ENCODE results near the gene CDH22. TPM values are rescaled to one million over a fixed set of nuclear protein-coding genes. Genes with fewer than 3 reads are reported as not detected.

Gene CDH22
- total and polyA plus RNA-seq, 2 donors: 0.04 to 0.21 TPM

DNA sequence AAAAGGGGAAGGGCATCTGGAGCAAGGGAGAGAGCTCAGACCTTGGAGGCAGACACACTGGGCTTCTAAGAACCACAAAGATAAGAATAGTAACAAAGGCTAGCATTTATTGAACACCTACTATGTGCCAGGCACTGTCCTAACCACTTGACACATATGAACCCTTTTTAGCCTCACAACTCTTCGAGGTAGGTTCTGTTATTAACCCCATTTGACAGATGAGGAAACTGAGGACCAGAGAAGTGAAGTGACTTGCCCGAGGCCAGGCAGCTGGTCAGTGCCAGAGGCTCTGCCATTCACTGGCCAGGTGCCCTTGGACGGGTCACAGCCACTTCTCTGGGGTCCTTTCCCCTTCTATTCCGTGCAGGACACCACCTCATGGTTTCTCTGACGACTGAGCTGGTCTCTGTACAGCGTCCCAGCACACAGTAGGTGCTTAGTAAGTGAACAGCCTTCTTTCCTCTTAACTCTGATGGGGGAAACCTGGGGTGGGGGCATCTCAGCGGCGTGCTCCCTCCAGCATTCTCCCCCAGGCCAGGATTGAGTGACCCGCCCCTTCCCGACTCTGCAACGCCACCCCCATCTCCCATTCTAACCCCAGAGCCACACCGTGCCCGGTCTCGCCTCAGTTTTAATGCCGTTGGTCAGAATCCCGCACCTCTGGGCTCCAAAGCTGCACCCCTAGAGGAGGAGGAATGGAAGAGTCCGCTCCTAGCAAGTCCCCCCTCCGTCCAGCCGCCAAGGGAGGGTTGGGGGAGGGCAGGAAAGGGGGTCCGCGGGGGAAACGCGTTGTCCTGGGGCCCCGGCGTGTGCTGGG, 134.4 kb downstream of the CDH22 start:
- Histone ChIP-seq H3K4me3 (ENCODE audit: low read depth, low read length) (no peak overlapping the region), H3K36me3 (ENCODE audit: insufficient read depth) (no peaks in the 10 kb centered on the region), H3K4me1 (ENCODE audit: insufficient read depth) (no peaks in the 10 kb centered on the region), H3K27ac (ENCODE audit: low read depth) (no peak overlapping the region)
- WGBS: 24% methylated on average over 25 of the region's 25 CpGs
- no peak for DNase-seq (ENCODE audit: extremely low spot score)

DNA sequence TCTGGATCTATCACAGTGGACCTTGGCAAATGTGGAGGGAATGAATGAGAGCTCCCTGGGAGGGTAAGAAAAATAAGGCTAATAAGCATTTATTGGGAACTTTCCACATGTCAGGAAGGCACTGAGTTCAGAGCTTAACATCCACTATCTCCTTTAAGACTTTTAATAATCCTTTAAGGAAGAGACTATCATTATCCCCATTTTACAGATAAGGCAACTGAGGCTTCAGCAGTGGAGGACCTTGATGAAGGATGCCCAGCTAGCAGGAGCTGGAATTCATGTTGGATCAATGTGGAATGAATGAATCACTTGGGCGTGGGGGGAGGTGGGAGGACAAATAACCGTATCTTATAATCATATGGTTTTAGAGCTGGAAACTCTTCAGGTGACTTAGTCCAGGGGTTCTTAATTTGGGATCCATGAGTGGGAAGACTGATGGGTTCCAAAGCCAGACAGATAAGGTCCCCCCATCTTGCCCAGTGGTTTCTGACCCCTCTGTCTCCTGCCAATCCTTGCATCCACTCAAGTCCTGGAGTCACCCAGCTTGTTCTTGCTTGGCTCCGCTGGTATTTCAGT, 135.2 kb downstream of the CDH22 start:
- WGBS: 64% methylated on average over 3 of the region's 3 CpGs
- Histone ChIP-seq H3K27ac (ENCODE audit: low read depth) (no peak overlapping the region), H3K4me1 (ENCODE audit: insufficient read depth) (no peaks in the 10 kb centered on the region), H3K36me3 (ENCODE audit: insufficient read depth) (no peaks in the 10 kb centered on the region), H3K4me3 (ENCODE audit: low read depth, low read length) (no peak overlapping the region)
- DNase-seq (ENCODE audit: extremely low spot score): no peak

DNA sequence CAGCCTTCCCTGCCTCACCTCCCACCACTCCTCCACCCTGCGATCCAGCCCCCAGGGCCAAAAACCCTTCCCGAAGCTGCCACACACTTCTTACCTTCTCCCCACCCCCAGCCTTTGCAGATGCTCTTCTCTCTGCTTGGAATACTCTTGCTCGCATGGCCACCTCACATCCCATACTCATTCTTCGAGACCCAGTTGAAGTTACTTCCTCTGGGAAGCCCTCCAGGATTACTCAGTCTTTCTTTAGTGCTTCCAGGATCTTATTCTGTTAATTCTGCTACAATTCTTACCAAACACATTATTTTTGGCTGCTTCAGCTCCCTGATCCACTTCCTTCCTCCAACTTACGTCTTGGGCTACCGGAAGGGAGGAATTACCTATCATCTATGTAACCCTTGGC, 135.8 kb downstream of the CDH22 start:
- Histone ChIP-seq H3K4me1 (ENCODE audit: insufficient read depth) (no peaks in the 10 kb centered on the region), H3K27ac (ENCODE audit: low read depth) (no peak overlapping the region), H3K4me3 (ENCODE audit: low read depth, low read length) (no peak overlapping the region), H3K36me3 (ENCODE audit: insufficient read depth) (no peaks in the 10 kb centered on the region)
- DNase-seq (ENCODE audit: extremely low spot score): no peak
- 60% methylated on average over 6 of the region's 6 CpGs for WGBS

DNA sequence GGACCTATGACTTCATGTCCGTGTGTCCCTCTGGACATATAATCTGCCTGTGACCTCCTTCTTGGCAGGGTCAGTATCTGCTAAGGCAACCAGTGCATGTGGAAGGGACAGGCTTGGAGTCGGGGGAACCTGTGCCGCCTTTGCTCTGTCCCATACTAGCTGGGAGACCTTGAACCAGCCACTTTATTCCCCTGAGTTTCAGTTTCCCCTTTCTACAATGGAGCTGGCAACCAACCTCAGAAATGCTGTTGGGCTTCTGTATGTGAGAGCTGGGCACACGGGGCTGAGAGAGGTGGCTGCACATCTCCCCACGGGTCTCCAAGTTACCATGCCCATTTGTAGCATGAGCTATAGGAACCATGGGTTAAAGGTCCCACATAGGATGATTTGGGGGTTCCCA, 136.4 kb downstream of the CDH22 start:
- no peaks in the 10 kb centered on the region for H3K36me3 ChIP-seq (ENCODE audit: insufficient read depth)
- WGBS: 68% methylated on average over 5 of the region's 5 CpGs
- no peak for DNase-seq (ENCODE audit: extremely low spot score)
- H3K4me1 ChIP-seq (ENCODE audit: insufficient read depth): no peaks in the 10 kb centered on the region
- no peak overlapping the region for H3K27ac ChIP-seq (ENCODE audit: low read depth)
- H3K4me3 ChIP-seq (ENCODE audit: low read depth, low read length): no peak overlapping the region

DNA sequence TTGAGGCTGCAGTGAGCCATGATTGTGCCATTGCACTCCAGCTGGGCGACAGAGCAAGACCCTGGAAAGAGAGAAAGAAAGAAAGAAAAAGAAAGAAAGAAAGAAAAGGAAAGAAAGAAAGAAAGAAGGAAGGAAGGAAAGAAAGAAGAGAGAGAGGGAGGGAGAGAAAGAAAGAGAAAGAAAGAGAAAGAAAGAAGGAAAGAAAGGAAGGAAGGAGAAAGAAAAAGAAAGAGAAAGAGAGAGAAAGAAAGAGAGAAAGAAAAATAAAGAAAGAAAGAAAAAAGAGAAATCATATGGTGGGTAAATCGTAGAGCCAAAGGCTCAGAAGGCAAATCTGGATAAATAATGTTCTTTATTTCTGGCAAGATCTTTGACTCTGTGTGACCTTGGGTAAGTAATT, 136.8 kb downstream of the CDH22 start:
- H3K36me3 ChIP-seq (ENCODE audit: insufficient read depth): no peaks in the 10 kb centered on the region
- H3K4me1 ChIP-seq (ENCODE audit: insufficient read depth): no peaks in the 10 kb centered on the region
- WGBS: 57% methylated on average over 2 of the region's 2 CpGs

DNA sequence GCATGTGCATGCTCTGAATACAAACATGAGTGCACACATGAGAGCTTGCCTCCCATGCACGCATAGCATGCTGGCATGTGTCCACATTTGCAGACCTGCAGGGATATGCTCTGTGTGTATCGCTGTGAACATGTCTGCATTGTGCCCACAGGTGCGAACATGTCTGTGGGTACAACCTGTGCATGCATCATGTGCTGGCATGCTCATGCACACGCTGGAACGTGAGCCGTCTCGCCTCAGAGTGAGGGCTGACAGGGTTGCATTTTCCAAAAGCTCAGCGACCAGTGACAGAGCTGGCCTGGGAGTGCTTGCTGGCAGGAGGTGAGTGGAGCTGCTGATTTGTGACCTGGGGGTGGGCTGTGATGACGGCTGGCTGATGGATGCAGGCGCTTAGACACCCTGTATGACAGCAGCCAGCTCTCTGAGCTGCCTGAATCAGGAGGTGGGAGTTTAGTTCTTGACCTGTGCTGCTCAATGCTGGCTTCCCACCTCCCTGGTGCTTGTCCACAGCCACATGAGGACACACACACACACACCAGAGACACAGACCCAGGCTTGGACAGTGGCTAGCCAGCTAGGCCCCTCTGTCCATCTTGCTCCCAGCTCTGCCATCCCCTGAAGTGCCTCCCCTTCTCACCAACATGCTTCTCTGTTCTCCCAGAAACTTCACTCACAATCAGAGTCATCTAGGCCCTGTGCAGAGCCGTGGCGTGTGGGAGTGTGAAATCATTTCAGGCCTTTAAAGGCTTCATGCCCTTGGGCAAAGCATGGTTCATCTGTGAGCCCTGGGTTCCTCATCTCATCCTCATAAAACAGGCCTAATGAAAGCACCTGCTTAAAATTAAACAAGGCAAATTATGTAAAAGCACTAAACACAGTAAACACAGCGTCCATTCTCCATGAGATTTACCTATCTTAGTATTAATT, 138.8 kb downstream of the CDH22 start:
- WGBS: 63% methylated on average over 13 of the region's 13 CpGs
- no peaks in the 10 kb centered on the region for H3K36me3 ChIP-seq (ENCODE audit: insufficient read depth)
- no peak overlapping the region for H3K27ac ChIP-seq (ENCODE audit: low read depth)
- H3K4me3 ChIP-seq (ENCODE audit: low read depth, low read length): no peak overlapping the region
- no peaks in the 10 kb centered on the region for H3K4me1 ChIP-seq (ENCODE audit: insufficient read depth)
- no peak for DNase-seq (ENCODE audit: extremely low spot score)

More for the DNA sequence above, 136.8 kb downstream of the CDH22 start:
- DNase-seq (ENCODE audit: extremely low spot score): no peak
- no peak overlapping the region for H3K27ac ChIP-seq (ENCODE audit: low read depth)
- H3K4me3 ChIP-seq (ENCODE audit: low read depth, low read length): no peak overlapping the region

DNA sequence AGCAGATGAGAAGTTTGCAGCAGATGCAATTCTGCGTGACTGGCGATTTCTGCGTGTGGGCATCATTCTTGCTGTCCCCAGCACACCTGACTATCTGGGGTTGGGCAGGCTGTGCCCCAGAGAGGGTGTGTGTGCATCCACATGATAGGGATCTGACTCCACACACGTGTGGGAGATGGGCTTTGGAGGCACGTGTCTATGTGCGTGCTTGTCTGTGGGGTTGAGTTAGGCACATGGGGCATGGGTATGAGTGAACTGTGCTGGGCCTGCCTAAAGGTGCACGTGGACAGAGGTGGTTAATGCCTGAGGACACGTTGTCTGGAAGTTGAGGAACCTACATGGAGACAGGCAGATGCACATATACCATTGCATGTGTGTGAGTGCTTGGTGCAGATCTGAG, 139.9 kb downstream of the CDH22 start:
- WGBS: 63% methylated on average over 8 of the region's 8 CpGs
- Histone ChIP-seq H3K27ac (ENCODE audit: low read depth) (no peak overlapping the region), H3K36me3 (ENCODE audit: insufficient read depth) (no peaks in the 10 kb centered on the region), H3K4me1 (ENCODE audit: insufficient read depth) (no peaks in the 10 kb centered on the region), H3K4me3 (ENCODE audit: low read depth, low read length) (no peak overlapping the region)
- no peak for DNase-seq (ENCODE audit: extremely low spot score)

DNA sequence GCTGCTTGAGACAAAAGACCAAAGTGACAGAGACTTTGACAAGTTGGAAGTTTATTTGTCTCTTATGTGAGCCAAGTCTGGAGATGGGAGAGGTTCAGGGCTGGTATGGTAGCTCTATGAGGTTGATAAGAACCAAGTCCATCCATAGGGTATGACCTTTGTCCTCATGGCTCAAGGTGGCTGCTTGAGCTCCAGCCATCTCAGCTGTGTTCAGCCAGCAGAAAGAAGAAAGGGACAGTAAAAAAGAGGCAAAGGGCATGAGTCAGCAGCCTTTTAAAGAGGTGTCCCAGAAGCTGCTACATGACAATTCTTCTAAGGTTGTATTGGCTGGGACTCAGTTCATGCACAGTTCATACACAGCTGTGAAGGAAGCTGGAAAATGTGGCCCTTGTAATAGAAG, 141.2 kb downstream of the CDH22 start:
- no peaks in the 10 kb centered on the region for H3K36me3 ChIP-seq (ENCODE audit: insufficient read depth)
- no peak overlapping the region for H3K27ac ChIP-seq (ENCODE audit: low read depth)
- H3K4me1 ChIP-seq (ENCODE audit: insufficient read depth): no peaks in the 10 kb centered on the region
- no peak overlapping the region for H3K4me3 ChIP-seq (ENCODE audit: low read depth, low read length)
- DNase-seq (ENCODE audit: extremely low spot score): no peak

DNA sequence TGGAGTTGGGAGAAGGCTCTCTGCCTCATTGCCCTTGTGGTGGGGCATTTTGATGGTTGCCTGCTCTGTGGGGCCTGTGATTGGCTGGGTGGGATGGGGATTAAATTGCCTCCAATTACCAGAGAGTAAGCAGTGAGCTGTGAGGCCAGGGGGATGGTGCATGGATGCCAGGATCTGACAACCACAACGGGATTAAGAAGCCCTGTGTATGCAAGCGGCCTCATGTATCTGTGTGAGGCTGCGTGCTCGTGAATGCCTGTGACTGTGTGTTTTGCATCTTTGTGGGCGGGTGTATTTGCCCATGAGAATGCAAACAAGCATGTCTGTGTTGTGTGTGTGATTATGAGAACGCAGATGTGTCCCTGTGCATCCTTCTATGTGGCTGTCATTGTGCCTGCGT, 144.0 kb downstream of the CDH22 start:
- Histone ChIP-seq H3K27ac (ENCODE audit: low read depth) (no peak overlapping the region), H3K4me1 (ENCODE audit: insufficient read depth) (no peaks in the 10 kb centered on the region), H3K36me3 (ENCODE audit: insufficient read depth) (no peaks in the 10 kb centered on the region), H3K4me3 (ENCODE audit: low read depth, low read length) (no peak overlapping the region)
- 51% methylated on average over 7 of the region's 7 CpGs for WGBS
- no peak for DNase-seq (ENCODE audit: extremely low spot score)

DNA sequence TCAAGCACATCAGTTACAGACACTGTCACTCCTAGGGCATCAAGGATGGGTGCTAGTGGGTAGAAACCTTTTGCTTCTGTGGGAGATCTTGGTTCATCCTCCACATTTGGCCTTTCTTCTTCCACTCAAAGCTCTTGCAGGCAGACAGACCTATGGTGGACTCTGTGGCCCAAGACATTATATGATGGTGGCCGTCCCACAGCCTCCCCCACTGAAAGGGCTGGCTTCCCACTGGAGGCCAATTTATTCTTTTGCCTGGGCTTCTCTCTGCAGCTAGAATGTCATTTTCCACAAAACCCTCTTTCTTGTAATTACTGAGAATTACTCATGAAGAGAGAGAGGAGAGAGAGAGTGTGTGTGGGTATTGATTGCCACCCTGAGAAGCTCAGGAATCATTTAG, 146.4 kb downstream of the CDH22 start:
- Histone ChIP-seq H3K4me1 (ENCODE audit: insufficient read depth) (no peaks in the 10 kb centered on the region), H3K4me3 (ENCODE audit: low read depth, low read length) (no peak overlapping the region), H3K27ac (ENCODE audit: low read depth) (no peak overlapping the region), H3K36me3 (ENCODE audit: insufficient read depth) (no peaks in the 10 kb centered on the region)
- no peak for DNase-seq (ENCODE audit: extremely low spot score)
- 76% methylated on average over 1 of the region's 1 CpG for whole genome bisulfite sequencing

DNA sequence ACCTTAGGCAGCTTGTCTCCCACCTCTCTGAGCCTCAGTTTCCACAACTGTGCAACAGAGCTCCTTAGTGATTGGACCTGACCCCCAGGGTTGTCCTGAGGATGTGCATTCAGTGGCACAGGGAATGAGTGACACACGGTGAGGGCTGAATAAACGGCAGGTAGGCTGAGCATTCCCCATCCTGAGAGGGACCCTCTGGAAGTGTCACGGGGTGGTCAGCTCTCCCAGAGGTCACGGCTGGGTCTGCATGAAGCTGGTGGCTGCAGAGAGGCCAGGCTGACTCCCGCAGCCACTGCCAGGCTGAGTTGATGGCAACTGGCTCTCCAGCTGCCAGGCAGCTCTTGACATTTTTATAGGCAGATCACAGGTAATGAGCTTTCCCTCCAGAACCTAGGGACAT, 147.6 kb downstream of the CDH22 start:
- Histone ChIP-seq H3K4me1 (ENCODE audit: insufficient read depth) (no peaks in the 10 kb centered on the region), H3K27ac (ENCODE audit: low read depth) (no peak overlapping the region), H3K36me3 (ENCODE audit: insufficient read depth) (no peaks in the 10 kb centered on the region), H3K4me3 (ENCODE audit: low read depth, low read length) (no peak overlapping the region)
- WGBS: 49% methylated on average over 5 of the region's 5 CpGs
- no peak for DNase-seq (ENCODE audit: extremely low spot score)

DNA sequence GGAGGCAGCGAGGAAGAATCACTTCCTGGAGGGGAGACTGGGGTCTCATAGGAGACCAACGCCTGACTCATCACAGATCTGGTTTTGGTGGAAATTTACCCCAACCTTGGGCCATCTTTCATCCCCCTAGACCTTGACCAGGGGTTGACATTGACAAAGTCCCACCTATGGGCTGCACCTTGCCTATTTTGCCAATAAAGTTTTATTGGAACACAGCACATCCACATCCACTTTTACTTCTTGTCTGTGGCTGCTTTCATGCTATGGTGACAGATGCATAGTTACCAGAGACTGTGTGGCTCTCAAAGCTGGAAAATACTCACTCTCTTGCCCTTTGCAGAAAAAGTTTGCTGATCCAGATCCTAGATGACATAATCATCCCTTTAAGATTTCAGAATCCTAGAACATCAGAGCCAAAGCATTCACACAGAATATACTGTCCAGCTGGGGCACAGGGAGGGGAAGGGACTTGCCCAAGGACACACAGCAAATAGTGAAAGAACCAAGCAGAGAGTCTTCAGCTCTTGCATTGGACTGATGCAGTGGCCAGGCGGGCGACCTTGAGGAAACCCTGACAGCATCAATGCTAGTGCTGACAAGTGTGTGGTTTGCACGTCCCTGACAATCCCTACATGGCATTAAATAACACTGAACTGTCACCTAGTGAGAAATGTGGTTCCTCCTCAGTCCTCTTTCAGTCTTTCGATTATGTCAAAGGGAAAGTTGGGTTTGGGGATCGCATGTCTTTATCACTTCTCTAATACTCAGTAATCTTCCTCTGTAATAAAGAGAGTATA, 149.0 kb downstream of the CDH22 start:
- Histone ChIP-seq H3K36me3 (ENCODE audit: insufficient read depth) (no peaks in the 10 kb centered on the region), H3K4me1 (ENCODE audit: insufficient read depth) (no peaks in the 10 kb centered on the region), H3K4me3 (ENCODE audit: low read depth, low read length) (no peak overlapping the region), H3K27ac (ENCODE audit: low read depth) (no peak overlapping the region)
- no peak for DNase-seq (ENCODE audit: extremely low spot score)
- 53% methylated on average over 7 of the region's 7 CpGs for WGBS

DNA sequence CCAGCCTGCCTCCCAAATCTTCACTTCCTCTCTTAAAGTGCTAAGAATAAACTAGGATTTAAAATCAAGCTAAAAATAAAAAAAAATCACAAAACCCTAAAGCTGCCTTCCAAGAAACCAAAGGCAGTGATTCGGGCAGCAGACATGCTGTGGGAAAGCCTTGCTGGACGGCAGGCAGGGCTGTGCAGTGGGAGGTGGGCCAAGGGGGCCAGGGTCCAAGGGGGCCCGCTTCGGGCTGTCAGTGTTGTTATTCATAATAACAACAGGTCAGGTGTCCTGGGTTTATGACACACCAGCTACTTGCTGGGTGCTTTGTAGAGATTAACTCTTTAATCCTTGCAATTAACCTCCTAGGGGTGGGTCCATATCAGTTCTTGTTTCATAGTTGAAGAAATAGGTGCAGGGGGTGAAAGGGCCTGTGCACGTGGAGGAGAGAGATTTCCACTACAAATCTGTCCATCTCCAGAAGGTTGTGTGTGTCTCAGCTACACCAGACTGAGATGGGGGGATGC, 149.8 kb downstream of the CDH22 start:
- no peak for DNase-seq (ENCODE audit: extremely low spot score)
- no peak overlapping the region for H3K4me3 ChIP-seq (ENCODE audit: low read depth, low read length)
- no peaks in the 10 kb centered on the region for H3K36me3 ChIP-seq (ENCODE audit: insufficient read depth)
- H3K4me1 ChIP-seq (ENCODE audit: insufficient read depth): no peaks in the 10 kb centered on the region
- 13% methylated on average over 5 of the region's 5 CpGs for WGBS
- no peak overlapping the region for H3K27ac ChIP-seq (ENCODE audit: low read depth)
